ENCODE data around the gene DIO3. TPM values are rescaled to one million over a fixed set of nuclear protein-coding genes. Genes with fewer than 3 reads are reported as not detected.

Gene DIO3
- total and polyA plus RNA-seq, 2 of the 4 experiments (the other 2 are of a cell fraction) = not detected

- Histone ChIP-seq H3K27me3 (ENCODE audit: control insufficient read depth, insufficient read depth, low read length) (peaks cover 72% of the 10 kb centered on the region), H3K56ac (ENCODE audit: extremely low read depth, insufficient read depth, low read length) (no peak overlapping the region)
- 5% methylated on average over 27 of the region's 54 CpGs; no CpG with 5 or more reads in 1 of the 2 experiments for whole genome bisulfite sequencing, 2 experiments (ENCODE audit: extremely low coverage in 2 of 2, insufficient read length in 1 of 2)
Measured at GRCh38 chr14:101563654-101564443, 2.6 kb downstream of the DIO3 start.

More at GRCh38 chr14:101563654-101564443, 2.6 kb downstream of the DIO3 start:
- H3K4me2 ChIP-seq (ENCODE audit: low read depth, low read length) = no peak overlapping the region
- H3K9me1 ChIP-seq (ENCODE audit: insufficient read depth, low read length) = no peaks in the 10 kb centered on the region
- CTCF ChIA-PET = no interaction called here
- no peak overlapping the region for H2AK5ac ChIP-seq (ENCODE audit: low read depth, low read length)
- H2AFZ ChIP-seq (replicated peaks; ENCODE audit: low read length, poor library complexity) = no peak overlapping the region
- H3K9me3 ChIP-seq (ENCODE audit: control insufficient read depth, insufficient read depth, low read length) = peaks cover 12% of the 10 kb centered on the region; the same call in 1 of the 2 replicates
- no peak overlapping the region for H3K14ac ChIP-seq (replicated peaks; ENCODE audit: low read depth, low read length)
- POLR2A ChIA-PET (ENCODE audit: unreplicated experiment) = no interaction called here
- TF ChIP-seq RCOR1 (IDR thresholded peaks at IDR 0.05; ENCODE audit: insufficient replicate concordance, low read length) = no peak
- no peak for TF ChIP-seq SMC3 (IDR thresholded peaks at IDR 0.05; ENCODE audit: low read depth, low read length)
- no peak for TF ChIP-seq RFX5 (IDR thresholded peaks at IDR 0.05; ENCODE audit: low read depth, low read length)
- TF ChIP-seq RAD21 (IDR thresholded peaks at IDR 0.05; ENCODE audit: low read length) = no peak
- TF ChIP-seq ELK1 (IDR thresholded peaks at IDR 0.05; ENCODE audit: borderline replicate concordance, low read depth, low read length) = no peak
- TF ChIP-seq BHLHE40 (IDR thresholded peaks at IDR 0.05; ENCODE audit: low read depth, low read length) = no peak
- TF ChIP-seq FOS (IDR thresholded peaks at IDR 0.05; ENCODE audit: low read depth, low read length) = no peak
- TF ChIP-seq MAFK (IDR thresholded peaks at IDR 0.05; ENCODE audit: low read depth, low read length) = no peak
- TF ChIP-seq NFE2L2 (IDR thresholded peaks at IDR 0.05; ENCODE audit: low read depth, low read length) = no peak
- TF ChIP-seq USF2 (IDR thresholded peaks at IDR 0.05; ENCODE audit: low read depth, low read length) = no peak
- no peak for TF ChIP-seq MXI1 (IDR thresholded peaks at IDR 0.05; ENCODE audit: borderline replicate concordance, low read depth, low read length)
- no peak for TF ChIP-seq CTCF (conservative IDR thresholded peaks at IDR 0.05; ENCODE audit: low read depth, low read length)
- TF ChIP-seq POLR2A (IDR thresholded peaks at IDR 0.05; ENCODE audit: low read depth, low read length) = no peak
- TF ChIP-seq CEBPB (IDR thresholded peaks at IDR 0.05; ENCODE audit: low read depth, low read length) = no peak
- no peak for TF ChIP-seq CHD1 (IDR thresholded peaks at IDR 0.05; ENCODE audit: low read depth, low read length)
- no peak for TF ChIP-seq MAZ (IDR thresholded peaks at IDR 0.05; ENCODE audit: borderline replicate concordance, low read depth, low read length)
- H2BK20ac ChIP-seq (ENCODE audit: low read depth, low read length) = no peak overlapping the region
- no peaks in the 10 kb centered on the region for H4K20me1 ChIP-seq (ENCODE audit: insufficient read depth, low read length)
- DNase-seq = no peak
- intact Hi-C loops (cut with micrococcal nuclease) (no loop called here), in situ Hi-C loops (cut with MboI; ENCODE audit: low sequenced_read_pairs) (no loop called here), dilution Hi-C loops (cut with HindIII; ENCODE audit: low sequenced_read_pairs, unreplicated experiment) (no loop called here)
- H3K23ac ChIP-seq (ENCODE audit: low read depth, low read length) = no peak overlapping the region
- no peak for ATAC-seq (ENCODE audit: low read depth)
- no peaks in the 10 kb centered on the region for H3K79me1 ChIP-seq (ENCODE audit: low read depth in 1 of 2, low read length in 2 of 2)
- H3K4me1 ChIP-seq (ENCODE audit: control insufficient read depth, insufficient read depth, low read length) = no peaks in the 10 kb centered on the region
- no peak overlapping the region for H2BK120ac ChIP-seq (ENCODE audit: low read depth, low read length)
- H3K36me3 ChIP-seq (ENCODE audit: control insufficient read depth, insufficient read depth, low read length) = no peaks in the 10 kb centered on the region
- H4K5ac ChIP-seq (ENCODE audit: low read depth, low read length) = no peak overlapping the region
- H3K27ac ChIP-seq (ENCODE audit: insufficient read depth, low read length) = no peak overlapping the region
- H3K4me3 ChIP-seq (ENCODE audit: insufficient read depth, low read depth, low read length) = no peak overlapping the region
- H4K8ac ChIP-seq (ENCODE audit: low read depth in 2 of 2, low read length in 2 of 2) = no peak overlapping the region
- H2AK9ac ChIP-seq (replicated peaks; ENCODE audit: low read depth, low read length, poor library complexity) = no peak overlapping the region
- BruUV-seq (replicated peaks) = no TSS peak
- H4K91ac ChIP-seq (ENCODE audit: insufficient read depth, low read depth, low read length) = no peak overlapping the region
- H3K9ac ChIP-seq (ENCODE audit: low read depth, low read length) = no peak overlapping the region
- no peak overlapping the region for H3K18ac ChIP-seq (ENCODE audit: low read depth, low read length)
- no peak overlapping the region for H2BK5ac ChIP-seq (ENCODE audit: low read depth, low read length, poor library complexity, severe bottlenecking)
- no peak overlapping the region for H2BK15ac ChIP-seq (ENCODE audit: low read depth, low read length)
- H3K4ac ChIP-seq (ENCODE audit: low read depth, low read length) = no peak overlapping the region

Data from IMR-90 (cell line).